Suppressor macrophage (primary cell): ENCODE results near the gene TEPSIN.

Source experiments
- DNase-seq, 4 experiments: peaks; one replicate each; pipeline ENCODE4 v3.0.0-alpha.2; 2020 to 2022

The TEPSIN gene

GRCh38 chr17:81183316-81183715 is 55.5 kb downstream of the TEPSIN start:
- DNase-seq: no peak

GRCh38 chr17:81182596-81182995 is 56.3 kb downstream of the TEPSIN start:
- no peak for DNase-seq

- DNase-seq: no peak
These were observed 57.1 kb downstream of the TEPSIN start for GRCh38 chr17:81181811-81182185.

- DNase-seq: no peak
These were observed 57.7 kb downstream of the TEPSIN start for GRCh38 chr17:81180836-81181810.

GRCh38 chr17:81179861-81180260 is 59.0 kb downstream of the TEPSIN start:
- no peak for DNase-seq

GRCh38 chr17:81179220-81179619 is 59.6 kb downstream of the TEPSIN start:
- DNase-seq: no peak
